NCI-H2107 (cell line): Measurements from ENCODE around the gene PLPP3.

Experiments used
- DNase-seq: peaks from one replicate; lab custom pipeline; 2025; lab: John Stamatoyannopoulos, UW

Gene PLPP3

DNA sequence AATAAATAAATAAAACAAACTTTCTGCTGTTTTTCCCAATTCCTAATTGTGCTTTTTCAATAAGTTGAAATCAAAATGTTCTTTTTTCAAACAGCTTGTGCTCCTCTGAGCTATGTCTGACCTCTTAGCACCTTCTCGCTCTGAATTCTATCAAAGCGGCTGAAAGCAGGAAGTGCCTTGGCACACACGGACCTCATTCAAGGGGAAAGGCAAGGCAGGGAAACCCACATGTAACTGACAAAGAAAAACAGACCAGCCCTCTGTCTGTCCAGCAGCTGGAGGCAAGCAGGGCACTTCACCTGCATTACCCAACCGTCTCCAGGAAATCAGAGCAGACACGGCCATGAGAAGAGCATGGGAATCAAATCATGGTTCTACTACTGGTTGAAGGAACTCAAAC is 56.7 kb downstream of the PLPP3 start:
- no peak for DNase-seq

DNA sequence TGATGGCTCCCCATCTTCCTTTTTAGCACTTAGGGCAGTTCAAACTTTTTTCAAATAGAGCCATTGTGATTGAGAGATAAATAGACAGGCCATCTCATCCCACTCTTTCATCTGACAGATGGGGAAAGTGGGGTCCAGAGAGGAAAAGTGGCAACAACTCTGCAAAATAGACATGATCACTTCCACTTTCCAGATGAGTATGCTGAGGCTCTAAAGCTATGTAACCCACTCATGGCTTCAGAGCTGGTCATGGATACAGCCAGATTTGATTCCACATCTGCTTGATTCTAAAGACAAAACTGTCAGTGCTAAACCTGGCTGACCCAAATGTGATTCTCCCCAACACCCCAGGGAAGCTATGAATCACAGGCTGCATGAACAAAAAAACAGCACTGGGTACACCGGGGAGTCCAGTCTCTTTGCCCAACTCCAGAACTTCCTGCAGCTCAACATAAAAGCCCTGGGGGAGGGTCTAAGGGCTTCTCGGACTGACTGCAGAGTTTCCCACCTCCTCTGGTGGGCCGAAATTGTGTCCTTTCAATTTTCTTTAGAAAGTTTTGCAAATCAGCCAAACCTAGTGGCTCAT is 59.3 kb downstream of the PLPP3 start:
- no peak for DNase-seq

DNA sequence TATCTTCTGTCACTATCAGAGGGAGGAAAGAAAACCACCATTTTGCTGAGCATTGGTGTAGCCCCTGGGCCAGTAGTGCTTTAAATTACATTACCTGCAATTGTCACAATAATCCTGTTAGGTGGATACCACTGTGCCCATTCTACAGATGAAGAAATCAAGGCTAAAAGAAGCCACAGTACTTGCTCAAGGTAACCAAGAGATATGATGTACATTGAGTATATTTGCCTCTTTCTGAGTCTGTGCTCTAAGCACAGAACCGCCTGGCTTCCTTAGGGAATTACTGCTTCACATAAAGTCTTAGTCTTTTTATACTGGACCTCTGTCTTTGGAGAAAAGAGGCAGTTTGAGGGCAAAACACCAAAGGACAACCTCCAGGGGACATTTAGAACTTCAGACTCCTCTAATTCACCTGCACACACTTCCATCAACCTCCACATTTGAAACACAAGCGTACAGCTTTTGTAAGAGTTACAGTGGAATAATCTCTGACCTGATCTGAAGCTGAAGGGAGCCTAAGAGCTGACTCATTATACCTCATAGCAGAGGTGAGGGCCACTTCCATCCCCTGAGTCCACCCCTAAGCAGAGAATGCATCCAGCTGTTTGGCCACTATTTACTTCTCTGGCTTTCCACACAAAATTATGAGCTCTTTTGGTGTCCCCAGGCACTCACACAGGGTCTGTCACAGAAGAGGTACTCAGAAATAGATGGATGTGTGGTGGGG is 61.8 kb downstream of the PLPP3 start:
- DNase-seq = no peak

GRCh38 chr1:56516539-56517252 is 62.7 kb downstream of the PLPP3 start:
- DNase-seq = no peak

DNA sequence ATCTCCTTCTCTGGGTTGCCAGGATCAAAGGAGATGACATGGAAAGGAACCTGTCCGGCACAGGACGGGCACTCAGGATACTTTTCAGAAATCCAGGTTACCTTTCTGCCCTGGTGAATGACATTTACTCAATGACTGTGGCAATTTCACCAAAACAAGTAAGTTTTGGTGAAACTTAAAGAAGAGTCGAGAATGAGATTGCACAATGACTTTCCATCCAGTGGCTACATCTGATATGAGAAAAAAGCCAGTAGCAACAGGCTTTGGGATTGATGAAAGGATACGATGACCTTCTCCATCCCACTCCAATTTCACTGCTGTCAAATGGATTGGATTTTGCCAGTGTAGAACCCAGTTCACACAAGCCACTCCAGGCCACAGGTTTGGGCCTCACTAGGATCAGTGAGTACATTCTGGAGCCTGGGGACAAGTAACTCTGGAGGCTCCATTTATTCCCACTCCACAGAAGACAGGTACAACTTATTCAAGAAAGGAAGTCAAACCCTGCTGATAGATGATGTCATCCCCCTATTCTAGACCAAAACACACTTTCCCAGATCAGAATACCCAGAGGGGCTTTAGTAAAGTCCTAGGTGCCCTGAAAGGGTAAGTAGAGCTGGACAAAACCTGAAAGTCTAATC is 63.3 kb downstream of the PLPP3 start:
- DNase-seq = no peak

- no peak for DNase-seq
These were observed 66.5 kb downstream of the PLPP3 start for GRCh38 chr1:56512724-56513494.

DNA sequence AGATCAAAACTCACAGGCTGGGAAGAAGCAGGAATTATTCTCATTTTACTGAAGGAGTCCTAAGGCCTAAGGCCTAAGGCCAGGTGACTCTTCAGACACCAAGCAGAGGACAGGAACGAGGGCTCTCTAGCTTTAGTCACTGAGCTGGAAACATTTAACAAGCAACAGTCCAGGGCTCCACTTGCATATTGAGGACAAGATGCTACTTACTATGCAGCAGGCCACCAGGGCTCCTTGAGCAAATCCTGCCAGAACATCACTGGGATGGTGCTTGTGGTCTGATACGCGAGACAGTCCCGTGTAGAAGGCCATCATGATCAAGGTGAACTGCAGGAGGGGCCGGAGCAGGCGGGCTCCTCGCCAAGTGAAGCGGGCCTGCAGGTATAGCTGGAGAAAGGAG is 67.6 kb downstream of the PLPP3 start:
- no peak for DNase-seq

DNA sequence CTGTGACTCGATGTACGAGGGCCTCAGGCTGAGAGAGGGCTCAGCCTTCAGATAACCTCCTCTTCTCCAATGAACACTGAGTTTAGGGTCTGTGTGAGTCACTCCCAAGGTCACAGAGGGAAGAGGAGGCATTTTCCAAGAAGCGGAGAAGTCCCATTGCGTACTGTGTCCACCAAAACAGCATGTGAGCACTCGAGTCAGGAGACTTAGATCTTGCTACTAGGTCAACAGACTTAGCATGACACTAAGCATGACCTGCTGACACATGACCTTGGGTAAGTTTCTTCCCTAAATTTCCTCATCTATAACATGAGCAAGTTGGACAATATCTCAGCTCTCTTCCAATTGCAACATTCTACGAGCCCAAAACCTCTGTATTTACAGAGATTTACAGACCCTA is 68.0 kb downstream of the PLPP3 start:
- DNase-seq = no peak

- no peak for DNase-seq
These were observed 68.7 kb downstream of the PLPP3 start for GRCh38 chr1:56510642-56511021.

DNA sequence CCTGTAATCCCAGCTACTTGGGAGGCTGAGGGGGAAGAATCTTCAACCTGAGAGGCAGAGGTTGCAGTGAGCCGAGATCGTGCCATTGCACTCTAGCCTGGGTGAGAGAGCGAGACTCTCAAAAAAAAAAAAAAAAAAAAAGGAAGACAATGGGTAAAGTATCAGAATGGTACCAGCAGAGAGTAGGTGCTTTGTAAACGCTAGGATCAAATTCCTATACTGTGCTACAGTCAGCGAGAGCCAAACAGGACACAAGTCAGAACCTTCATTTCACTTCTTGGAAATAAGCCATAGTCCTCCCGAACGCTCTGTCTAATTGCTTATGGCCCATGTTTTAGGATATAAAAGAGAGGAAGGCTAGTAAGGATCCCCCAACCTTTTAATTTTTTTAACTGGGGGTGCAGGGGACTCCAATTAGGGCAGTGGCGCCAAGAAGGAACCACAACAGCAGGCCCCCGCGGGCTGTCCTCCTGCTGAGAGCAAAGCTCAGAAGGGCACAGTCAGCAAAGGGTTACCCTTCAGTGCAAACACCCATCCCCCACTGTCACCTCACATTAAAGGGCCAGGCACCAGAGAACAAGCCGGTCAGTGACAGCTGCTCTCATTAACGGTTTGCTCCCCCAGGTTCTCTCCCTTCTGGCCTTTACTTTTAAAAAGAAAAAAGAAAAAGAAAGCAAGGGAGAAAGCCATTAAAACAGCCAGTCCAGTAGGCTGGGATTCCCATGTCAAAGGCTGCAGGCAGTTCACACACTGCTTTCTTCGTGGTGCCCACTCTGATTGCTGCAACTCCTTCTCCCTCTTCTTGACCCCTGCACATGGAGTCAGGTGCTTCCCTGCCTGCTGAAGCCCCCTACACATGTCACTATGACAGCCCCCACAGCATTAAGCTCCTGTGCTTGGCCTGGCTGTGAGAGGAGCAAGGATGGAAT is 69.4 kb downstream of the PLPP3 start:
- DNase-seq = no peak

- DNase-seq = no peak
These were observed 70.8 kb downstream of the PLPP3 start for GRCh38 chr1:56508523-56508983.

GRCh38 chr1:56507925-56508522 is 71.3 kb downstream of the PLPP3 start:
- no peak for DNase-seq

DNA sequence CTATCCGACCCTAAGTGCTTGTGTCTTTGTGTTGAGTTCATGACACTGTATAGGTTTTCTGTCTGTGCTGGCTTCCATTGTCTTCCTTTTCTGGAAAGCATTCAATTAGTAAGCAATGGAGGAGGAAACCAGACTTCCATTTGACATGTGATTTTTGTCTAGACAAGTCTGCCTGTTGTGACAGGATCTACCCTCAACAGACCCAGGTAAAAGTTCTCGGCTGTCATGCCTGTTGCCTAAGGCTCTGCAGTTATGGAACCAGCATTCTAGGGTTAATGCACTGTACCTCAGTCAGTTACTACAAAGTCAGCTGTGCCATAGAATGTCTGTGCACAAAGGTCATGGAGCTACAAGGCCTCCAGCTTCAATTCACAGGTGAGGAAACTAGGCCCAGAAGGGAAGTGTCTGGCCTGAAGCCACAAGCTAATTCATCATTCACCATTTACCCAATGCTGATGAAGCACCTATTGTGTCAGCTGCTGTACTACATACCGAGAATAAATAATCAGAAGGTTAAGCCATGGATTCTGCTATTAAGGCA is 72.3 kb downstream of the PLPP3 start:
- DNase-seq = no peak

DNA sequence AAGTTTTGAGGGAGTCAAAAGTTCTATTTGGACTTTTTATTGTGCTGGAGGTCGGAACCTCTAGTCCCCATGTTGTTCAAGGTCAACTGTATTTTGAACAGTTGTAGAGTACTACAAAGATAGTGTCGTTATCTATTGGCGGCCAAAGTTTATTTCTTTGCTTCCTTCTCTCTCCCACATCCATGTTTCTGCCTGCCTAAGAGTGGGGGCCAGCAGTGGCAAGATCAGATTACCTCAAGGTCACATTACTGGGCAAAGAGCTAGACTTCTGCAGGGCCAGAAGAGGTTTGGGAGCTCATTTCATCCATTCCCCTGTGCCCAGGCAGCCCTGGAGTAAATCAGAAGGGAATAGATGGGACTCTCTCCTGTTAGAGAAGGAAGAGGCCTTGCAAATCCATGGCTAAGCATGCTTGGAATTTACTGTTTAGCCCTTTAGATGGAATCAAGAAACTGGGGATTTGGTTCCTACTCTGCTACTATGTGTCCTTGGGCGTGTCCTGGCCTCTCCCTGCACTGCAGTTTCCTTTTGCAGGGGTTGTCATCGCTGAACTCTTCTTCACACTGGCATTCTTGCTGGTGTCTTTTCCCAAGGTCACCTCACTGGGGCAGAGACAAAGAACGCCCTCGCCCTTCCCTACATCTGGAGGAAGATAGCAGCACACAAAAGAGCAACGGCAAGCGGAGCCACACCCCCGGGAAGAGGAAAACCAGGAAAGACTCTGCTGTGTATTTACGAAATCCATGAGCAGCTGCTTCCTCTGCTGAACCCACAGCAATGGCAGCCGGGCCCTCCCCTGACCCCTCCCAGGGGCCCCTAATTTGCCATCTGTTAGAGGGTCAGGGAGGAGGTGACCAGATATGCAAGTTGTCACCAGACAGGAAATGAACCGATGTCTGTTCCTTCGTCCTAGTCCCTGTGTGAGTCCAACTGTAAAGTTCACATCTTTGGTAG is 73.3 kb downstream of the PLPP3 start:
- no peak for DNase-seq

DNA sequence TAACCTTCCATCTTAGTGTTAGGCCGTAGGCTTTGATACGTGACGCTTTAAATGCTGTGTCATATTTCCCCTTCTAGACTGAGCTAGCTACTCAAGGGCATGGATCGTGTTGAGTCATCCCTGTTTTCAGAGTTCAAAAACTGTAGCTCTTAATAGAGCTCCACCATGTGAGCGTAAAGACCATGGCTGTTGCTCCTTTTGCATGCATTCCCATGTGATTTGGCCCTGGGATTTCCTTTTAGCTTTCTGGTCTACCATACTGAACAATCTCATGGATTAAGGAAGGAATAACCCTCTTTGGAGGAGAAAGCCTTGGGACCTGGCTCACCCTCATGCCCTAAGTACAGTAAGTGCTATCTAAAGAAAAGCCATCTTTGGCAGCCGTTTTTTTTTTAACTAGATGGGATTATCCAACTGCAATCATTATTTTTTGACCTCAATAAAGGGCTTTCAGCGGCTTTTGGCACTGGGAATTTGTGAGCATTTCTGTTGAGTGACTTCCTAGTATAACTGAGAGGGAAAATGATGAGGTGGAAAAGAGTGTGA is 76.6 kb downstream of the PLPP3 start:
- DNase-seq = no peak

DNA sequence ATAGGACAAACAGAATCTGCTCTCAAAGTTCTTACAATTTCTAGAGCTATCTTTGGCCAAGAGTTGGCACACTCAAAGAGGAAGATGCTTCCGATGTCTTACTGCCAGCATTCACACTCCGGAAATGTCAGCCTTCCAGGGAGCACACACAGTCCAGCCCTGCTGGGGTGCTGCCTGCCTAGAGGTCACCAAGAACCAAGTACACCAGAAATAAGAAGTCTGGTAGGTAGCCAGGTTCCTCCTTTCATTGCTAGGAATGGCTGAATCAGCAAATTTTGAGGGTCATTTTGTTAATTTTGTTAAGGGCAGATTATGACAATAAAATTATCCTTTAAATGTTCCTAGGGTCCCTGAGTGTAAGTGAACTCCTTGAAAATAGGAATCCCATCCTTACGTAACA is 77.5 kb downstream of the PLPP3 start:
- DNase-seq = no peak

GRCh38 chr1:56501426-56501825 is 77.9 kb downstream of the PLPP3 start:
- no peak for DNase-seq

DNA sequence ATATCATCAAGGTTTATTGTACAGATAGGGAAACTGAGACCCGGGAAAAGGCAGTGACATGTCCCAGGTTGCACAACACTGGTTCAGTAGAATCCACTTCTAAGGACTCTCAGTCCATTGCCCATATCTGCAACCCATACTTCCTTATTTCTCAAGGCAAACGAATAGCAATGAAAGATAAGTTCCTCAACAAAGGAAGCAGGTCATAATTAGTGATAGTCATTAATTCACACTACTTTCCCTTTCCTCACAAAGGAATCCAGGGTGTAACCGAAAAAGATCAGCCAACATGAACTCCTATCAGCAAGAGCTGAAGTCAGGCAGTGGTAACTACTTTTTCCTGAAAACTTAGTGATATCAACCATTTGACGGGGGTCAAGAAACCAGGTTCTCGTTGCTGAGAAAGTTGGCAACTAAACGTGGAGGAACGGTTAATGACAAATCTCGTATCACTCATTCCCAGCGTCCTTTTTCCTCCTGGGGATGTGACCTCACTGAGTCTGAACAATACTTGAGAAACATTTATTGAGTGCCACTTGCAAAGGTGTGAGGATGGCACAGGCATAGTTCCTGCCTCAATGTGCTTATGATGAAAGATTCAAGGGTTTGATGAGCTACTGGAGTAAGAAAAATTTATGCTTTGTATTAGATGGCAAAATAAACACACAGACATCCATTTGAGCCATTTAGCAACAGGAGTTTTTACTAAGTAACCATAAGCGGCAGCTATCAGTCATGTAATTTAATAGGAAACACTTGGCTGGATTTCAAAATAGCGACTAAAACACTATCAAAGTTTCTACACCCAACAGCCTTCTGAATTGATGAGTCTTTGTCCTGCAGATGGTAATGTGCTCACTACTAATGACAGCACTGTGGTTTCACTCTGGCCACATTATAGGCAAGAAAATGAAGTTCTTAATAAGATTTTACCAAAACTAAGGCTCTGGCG is 82.3 kb downstream of the PLPP3 start:
- no peak for DNase-seq
